ENCODE data around the gene EBF3. TPM values are rescaled to one million over a fixed set of nuclear protein-coding genes. Genes with fewer than 3 reads are reported as not detected.

The EBF3 gene
- polyA plus RNA-seq, 1 experiment: 0.32 TPM

DNA sequence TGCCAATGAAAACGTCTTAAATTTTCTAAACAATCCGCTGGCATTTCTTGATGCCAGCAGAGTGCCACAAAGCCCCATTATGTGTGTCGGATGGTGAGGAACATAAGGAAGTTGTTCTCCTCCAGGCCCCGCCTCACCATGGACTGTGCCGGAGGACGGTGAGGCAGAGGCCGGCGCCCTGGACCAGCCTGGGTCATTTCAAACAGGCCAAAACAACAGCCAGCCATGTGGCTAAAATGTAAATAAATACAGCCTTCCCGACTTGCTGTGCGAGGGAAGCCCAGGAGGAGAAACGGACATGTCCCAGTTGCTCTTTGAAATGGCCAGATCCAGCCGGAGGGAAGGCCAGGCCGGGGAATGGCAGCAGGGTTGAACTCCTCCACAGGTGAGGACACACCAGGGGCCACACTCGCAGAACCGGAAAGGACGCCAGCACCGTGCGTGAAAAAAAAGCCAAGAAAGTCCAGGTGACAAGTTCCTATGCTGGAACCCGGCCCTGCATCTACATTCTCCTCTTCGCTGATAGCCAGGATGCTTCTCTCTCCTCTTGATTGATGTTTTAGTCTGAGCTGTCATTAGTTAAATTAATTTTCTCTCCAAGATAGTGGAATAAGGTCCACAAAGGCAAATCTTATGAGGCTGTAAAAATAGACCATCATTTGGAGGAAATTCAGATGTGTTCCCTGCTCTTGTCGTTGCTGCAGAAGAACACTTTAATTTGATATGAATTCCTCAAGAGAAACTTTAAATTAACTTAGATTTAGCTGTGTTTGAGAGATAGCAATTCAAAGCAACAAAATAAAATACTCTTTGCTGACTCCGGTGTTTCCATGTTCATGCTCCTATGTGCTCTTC, 64.6 kb downstream of the EBF3 start:
- Histone ChIP-seq H3K4me3 (ENCODE audit: low read depth, low read length) (no peak overlapping the region), H3K27me3 (ENCODE audit: control insufficient read depth, insufficient read depth, low read length) (no peaks in the 10 kb centered on the region), H3K36me3 (ENCODE audit: control insufficient read depth, insufficient read depth, low read length) (no peaks in the 10 kb centered on the region)
- TF ChIP-seq, protein P1, sequence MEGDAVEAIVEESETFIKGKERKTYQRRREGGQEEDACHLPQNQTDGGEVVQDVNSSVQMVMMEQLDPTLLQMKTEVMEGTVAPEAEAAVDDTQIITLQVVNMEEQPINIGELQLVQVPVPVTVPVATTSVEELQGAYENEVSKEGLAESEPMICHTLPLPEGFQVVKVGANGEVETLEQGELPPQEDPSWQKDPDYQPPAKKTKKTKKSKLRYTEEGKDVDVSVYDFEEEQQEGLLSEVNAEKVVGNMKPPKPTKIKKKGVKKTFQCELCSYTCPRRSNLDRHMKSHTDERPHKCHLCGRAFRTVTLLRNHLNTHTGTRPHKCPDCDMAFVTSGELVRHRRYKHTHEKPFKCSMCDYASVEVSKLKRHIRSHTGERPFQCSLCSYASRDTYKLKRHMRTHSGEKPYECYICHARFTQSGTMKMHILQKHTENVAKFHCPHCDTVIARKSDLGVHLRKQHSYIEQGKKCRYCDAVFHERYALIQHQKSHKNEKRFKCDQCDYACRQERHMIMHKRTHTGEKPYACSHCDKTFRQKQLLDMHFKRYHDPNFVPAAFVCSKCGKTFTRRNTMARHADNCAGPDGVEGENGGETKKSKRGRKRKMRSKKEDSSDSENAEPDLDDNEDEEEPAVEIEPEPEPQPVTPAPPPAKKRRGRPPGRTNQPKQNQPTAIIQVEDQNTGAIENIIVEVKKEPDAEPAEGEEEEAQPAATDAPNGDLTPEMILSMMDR (IDR thresholded peaks at IDR 0.05; ENCODE audit: insufficient read depth, low read depth, low read length): no peak
- CTCF ChIA-PET: interaction anchor here (0.9 kb wide), 1 partner anchor 9 kb away, joined by 3 read pairs; no protein-coding TSS in a partner anchor
- DNase-seq (ENCODE audit: low read depth): no peak
- POLR2A ChIA-PET: no interaction called here

DNA sequence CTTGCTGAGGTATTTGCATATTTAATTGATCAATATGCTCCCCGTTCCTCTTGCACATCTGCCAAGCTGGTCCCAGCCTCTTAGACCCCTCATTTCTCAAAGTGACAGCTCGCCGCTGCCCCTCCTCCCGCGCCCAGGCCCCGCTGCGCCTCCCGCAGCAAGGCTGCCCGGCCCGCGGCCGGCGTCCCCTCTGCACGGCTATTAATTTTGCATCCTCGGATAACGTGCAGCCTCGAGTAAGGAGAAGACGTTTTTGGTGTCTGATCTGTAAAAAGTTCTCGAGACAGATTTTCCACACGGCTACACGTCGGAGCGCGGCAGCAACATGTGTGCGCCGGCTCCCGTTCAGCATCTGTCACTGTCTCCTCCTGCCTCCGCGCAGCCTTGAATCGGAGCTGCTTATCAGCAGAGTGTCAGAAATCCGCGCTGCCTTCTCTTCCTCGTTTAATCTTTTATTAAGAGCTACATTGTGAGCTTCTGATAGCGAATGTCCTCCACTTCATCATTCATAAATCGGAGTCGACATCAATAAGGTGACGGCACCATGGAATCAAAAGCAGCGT, 65.3 kb downstream of the EBF3 start:
- DNase-seq (ENCODE audit: low read depth): no peak
- Histone ChIP-seq H3K27me3 (ENCODE audit: control insufficient read depth, insufficient read depth, low read length) (no peaks in the 10 kb centered on the region; the same call in 1 of the 2 replicates), H3K4me3 (ENCODE audit: low read depth, low read length) (no peak overlapping the region), H3K36me3 (ENCODE audit: control insufficient read depth, insufficient read depth, low read length) (no peaks in the 10 kb centered on the region)
- TF ChIP-seq, protein P1 (IDR thresholded peaks at IDR 0.05; ENCODE audit: insufficient read depth, low read depth, low read length): no peak
- POLR2A ChIA-PET: no interaction called here
- CTCF ChIA-PET: no interaction called here

DNA sequence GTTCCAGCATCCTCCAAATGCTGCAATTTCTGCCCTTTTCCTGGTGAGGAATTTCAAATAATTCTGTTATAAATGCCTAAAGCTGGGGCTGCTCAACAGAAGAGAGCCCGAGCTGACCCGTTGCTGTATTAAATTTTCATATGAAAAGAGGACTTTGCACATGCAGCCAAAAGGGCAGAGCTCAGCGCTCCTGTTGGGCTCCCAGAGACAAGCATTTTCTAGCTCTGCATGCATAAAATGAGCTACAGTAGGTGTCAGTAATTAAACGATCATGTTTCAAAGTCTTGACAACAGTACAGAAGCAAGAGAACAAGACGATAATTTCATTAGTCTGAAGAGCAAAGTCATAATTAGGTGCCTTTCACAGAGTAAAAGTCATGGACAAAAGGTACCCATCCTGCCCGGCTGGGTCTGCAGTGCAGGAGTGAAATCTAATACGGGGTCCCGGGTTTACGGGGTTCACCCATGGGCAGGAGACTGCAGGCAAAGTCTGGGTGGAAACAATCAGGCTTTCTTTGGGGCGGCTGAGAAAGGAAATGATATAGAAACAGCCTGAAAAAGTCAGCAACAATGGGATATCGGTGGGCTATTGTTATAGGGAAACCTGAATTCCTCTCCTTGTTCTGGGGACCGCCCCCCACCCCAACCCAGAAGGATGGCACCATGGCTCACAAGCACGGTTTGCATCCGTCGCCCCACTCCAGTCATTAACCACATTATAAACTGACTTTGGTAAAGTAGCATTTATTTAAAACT, 66.0 kb downstream of the EBF3 start:
- POLR2A ChIA-PET: no interaction called here
- CTCF ChIA-PET: interaction anchor here (1.2 kb wide), 1 partner anchor 9 kb away, joined by 4 read pairs; no protein-coding TSS in a partner anchor
- TF ChIP-seq, protein P1 (IDR thresholded peaks at IDR 0.05; ENCODE audit: insufficient read depth, low read depth, low read length): no peak
- no peak for DNase-seq (ENCODE audit: low read depth)
- H3K4me3 ChIP-seq (ENCODE audit: low read depth, low read length): no peak overlapping the region
- H3K27me3 ChIP-seq (ENCODE audit: control insufficient read depth, insufficient read depth, low read length): no peaks in the 10 kb centered on the region; the same call in 1 of the 2 replicates
- no peaks in the 10 kb centered on the region for H3K36me3 ChIP-seq (ENCODE audit: control insufficient read depth, insufficient read depth, low read length)

DNA sequence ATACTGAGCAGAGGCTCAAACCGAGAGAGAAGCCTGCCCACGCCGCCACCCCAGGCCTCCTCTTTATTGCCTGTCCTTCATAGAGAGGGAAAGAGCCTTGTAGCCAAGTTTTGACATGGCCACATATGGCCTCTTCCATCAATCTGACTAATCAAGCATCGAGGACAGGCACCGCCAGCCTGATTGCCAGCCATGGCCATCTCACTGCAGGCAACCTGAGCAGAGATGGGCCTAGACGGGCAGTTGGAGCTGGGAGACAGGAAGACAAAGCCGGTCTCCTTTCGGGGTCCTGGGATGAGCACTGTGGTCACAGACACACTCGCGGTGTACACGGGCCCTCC, 67.2 kb downstream of the EBF3 start:
- H3K27me3 ChIP-seq (ENCODE audit: control insufficient read depth, insufficient read depth, low read length): no peaks in the 10 kb centered on the region; the same call in 1 of the 2 replicates
- TF ChIP-seq, protein P1 (IDR thresholded peaks at IDR 0.05; ENCODE audit: insufficient read depth, low read depth, low read length): no peak
- ChIA-PET POLR2A (no interaction called here), CTCF (interaction anchor here (1.2 kb wide), 1 partner anchor 8 kb away, joined by 4 read pairs; no protein-coding TSS in a partner anchor)
- H3K4me3 ChIP-seq (ENCODE audit: low read depth, low read length): no peak overlapping the region
- no peaks in the 10 kb centered on the region for H3K36me3 ChIP-seq (ENCODE audit: control insufficient read depth, insufficient read depth, low read length)
- DNase-seq (ENCODE audit: low read depth): no peak
